SH-SY5Y (cell line): Measurements from ENCODE around the gene SLC22A1.

Source experiments
- GATA2 ChIP-seq: IDR thresholded peaks from 2 replicates; pipeline ENCODE4 v1.6.1; 2011; ENCODE audit warnings: mild to moderate bottlenecking, low read depth, low read length
- GATA3 ChIP-seq: IDR thresholded peaks from 2 replicates; pipeline ENCODE4 v1.6.1; 2011; ENCODE audit warnings: low read depth, mild to moderate bottlenecking, low read length, moderate library complexity

The SLC22A1 gene

DNA sequence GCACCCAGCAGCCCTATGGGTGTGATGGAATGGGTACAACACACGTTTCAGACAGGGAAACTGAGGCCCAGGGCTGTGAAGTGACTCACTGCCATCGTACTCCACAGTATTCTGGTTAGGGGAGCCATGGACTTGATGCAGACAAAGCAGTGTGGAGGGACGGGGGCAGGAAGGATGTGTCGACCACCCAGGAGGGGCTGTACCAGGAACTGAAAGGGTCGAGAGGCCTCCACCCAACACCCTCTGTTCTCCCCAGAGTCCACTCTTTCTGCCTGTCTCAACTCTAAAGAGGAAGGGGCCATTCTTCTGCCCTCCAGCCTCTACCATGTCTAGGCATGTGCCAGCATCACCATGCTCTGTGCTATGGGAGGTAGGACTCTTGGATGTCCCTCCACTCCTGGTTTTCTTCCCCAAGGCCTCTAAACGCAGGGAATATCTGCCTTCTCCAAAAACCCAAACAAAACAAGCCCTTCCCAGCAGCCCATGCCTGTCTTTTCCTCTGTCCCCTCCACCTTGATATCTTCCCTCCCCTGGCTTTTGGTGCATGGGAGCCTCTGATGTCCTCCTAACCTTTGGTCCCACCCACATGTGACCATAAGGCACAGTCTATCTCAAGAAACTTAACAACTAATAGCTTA, 7.4 kb downstream of the SLC22A1 start:
- TF ChIP-seq GATA2 (no peak), GATA3 (no peak)

DNA sequence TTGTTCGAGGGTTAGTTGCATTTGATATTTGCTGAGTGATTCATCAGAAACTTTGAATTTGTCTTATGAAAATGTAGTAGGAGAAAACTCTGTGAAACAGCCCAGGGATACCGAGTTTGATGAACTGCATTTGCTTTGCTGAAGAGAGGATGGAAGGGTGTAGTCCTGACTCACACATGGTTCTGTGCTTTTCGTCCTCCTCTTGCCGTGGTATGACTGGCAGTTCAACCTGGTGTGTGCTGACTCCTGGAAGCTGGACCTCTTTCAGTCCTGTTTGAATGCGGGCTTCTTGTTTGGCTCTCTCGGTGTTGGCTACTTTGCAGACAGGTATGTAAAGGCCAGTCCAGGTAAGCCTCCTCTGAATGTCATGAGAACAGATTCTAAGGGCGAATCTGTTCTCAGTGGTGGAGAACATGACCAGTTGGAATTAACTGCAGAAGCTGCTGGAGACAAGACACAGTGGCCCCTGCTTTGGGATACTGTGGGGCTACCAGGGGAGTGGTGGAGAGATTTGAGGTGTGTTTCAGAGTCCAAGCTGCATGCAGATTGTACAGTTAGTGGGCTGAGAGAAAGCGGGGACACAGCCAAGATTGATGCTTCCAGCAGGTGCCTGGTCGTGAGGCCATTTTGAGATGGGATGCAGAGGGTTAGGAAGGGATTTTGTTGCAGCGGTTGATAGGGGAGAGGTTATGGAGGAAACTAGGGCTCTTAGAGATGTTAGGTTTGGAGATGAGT, 8.4 kb downstream of the SLC22A1 start:
- TF ChIP-seq GATA3, result no peak
- no peak for TF ChIP-seq GATA2

DNA sequence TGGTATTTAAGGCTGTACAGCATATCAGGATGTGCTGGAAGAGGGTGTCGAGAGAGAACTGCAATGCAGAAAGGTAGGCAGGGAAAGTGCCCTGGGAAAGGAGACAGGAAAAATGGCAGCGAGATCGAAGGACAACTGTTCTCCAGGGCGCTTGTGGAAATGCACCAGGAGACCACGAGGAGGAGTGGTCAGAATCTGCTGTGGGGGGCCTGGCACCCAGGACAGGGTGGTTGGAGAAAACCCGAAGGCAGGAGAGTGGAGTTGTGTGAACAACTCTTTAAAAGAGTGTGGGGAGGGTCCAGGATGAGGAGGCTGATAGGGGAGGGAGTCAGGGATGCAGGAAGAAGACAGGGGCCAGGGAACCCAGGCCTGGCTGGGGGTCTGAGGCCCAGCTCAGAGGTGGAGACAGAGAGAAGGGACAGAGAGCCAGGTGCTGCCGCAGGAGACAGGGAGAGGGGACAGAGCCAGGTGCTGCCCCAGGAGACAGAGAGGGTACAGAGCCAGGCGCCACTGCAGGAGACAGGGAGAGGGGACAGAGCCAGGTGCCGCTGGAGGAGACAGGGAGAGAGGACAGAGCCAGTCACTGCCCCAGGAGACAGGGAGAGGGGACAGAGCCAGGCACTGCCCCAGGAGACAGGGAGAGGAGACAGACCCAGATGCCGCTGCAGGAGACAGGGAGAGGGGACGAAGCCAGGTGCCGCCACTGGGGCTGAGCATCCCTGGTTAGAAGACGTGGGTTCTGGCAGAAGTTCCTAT, 9.3 kb downstream of the SLC22A1 start:
- TF ChIP-seq GATA2 (no peak), GATA3 (no peak)

DNA sequence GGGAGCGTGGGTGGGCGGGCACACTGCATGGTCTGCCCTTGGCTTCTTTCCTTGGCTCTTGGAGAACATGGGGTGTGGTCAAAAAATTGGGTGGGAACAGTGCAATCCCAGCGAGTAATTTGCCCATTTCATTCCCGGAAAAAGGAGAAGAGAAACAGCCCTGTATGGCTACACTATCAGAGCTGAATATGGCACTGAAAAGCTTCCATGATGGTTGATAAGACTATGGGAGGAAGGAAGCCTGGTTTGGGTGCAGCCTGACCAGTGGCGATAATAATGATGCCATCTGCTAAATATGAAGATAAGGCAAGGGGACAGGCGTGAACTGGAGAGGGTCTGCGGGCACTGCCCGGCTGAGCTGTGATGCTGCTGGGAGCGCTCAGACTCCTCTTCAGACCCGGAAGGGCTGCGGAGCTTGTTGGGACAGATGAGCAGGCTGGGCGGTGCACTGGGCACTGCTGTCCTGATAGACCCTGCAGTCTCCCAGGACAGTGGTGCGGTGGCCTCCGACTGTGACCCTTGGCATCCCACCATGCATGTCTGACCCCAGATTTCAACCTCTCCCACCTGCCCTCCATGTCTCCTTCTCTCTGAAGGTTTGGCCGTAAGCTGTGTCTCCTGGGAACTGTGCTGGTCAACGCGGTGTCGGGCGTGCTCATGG, 10.2 kb downstream of the SLC22A1 start:
- peak; percentile 15; the same call in 1 of the 2 replicates for TF ChIP-seq GATA2
- no peak for TF ChIP-seq GATA3

DNA sequence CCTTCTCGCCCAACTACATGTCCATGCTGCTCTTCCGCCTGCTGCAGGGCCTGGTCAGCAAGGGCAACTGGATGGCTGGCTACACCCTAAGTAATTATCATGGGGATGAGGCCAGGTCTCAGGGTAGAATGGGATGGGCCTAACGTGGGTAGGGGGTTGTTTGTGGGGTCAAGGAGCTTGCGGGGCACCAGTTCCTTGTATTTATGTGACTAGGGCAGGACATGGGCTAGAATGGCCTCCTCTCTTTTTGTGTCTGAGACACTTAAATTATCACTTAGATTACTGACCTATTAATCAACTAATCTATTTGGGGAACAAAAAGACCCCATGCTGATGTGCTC, 10.7 kb downstream of the SLC22A1 start:
- no peak for TF ChIP-seq GATA3
- TF ChIP-seq GATA2, result no peak

DNA sequence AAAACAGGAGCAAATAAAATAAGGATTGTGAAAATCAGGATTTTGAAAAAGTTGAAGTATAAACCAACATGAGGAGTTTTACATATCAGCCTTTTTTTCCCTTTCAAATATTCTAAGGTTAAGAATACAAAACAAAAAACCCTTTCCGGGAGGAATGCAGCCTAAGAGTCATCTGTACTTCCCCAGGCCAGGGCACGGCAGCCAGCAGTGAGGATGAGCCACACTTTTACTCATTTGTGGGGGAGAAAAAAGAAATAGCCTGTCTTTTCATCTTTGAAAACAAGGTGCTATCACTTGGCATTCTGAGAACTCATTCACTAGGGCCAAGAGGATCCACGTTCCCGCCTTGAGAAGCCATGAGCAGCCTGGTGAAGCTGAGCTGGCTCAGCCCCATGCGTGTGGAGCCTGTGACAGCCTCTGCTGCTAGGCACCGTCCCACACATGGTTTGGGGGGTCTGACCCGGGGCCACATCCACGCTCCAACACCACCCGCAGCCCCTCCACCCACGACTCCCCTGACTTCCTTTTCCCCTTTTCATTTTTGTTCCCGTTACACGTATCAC, 11.2 kb downstream of the SLC22A1 start:
- TF ChIP-seq GATA3, result no peak
- no peak for TF ChIP-seq GATA2

DNA sequence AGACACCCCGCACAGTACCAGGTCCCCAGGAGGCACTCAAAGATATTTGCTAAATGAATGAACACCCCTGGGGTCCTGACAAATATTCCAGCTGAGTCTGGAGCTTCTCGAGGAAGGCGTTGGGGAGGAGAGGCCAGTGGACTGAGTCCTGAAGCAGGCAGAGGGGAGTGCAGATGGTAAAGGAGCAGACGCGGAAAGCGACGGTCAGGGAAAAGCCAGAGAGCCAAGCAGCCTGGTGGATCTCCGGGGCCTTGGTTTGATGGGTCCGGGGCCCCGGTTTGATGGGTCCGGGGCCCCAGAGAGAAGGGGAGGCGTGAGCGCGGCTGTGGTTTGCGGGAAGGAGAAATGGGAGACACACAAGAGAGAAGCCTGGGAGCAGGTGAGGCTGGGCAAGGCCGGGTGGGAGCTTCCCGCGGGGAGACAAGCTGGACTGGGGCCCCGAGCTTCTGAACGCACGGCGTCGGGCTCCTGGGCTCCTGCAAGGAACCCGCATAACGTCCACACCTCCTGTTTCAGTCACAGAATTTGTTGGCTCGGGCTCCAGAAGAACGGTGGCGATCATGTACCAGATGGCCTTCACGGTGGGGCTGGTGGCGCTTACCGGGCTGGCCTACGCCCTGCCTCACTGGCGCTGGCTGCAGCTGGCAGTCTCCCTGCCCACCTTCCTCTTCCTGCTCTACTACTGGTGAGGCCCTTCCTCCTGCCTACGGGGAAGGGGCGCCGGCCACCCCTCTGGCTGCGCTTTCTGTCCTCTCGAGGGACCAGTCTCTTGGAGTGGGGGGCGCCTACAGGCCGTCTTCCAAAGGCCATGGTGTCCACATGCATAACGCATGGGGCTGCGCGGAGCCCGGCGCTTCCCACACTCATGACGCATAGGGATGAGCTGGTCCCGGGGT, 12.1 kb downstream of the SLC22A1 start:
- TF ChIP-seq GATA3 (no peak), GATA2 (no peak)

DNA sequence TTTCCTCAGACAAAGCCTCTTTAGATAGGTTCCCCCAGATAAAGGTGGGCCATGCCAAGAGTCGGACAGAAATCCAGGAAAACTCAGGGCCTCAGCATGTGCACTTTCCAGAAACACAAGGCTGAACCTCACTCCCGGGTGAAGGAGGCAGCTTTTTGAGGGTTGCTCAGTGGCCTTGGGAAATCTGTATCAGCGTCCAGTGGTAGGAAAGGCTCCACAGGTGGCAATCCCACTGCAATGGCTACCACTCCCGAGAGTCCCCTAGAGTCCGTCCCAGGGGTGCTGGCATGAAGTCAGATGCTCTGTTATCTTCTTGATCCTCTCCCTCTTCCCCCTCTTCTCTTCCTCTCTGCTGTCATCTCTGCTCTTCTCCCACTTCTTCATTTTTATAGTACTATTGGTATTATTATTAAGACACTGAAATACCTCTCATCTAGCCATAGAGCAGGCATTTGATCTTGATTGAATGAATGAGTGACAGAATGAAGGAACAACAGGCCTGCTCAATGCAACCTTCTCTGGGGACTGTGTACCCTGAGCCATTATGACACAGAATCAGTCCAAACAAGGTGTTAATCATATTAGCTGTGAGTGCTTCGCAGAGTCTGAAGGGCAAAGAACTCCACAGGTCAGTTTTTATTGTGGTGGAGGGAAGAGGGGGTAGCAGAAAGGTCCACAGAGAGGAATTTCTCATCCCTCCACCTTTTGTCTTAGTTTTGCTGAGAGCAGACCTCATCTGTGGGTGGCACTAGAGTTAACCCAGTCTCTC, 13.3 kb downstream of the SLC22A1 start:
- no peak for TF ChIP-seq GATA3
- TF ChIP-seq GATA2, result no peak

DNA sequence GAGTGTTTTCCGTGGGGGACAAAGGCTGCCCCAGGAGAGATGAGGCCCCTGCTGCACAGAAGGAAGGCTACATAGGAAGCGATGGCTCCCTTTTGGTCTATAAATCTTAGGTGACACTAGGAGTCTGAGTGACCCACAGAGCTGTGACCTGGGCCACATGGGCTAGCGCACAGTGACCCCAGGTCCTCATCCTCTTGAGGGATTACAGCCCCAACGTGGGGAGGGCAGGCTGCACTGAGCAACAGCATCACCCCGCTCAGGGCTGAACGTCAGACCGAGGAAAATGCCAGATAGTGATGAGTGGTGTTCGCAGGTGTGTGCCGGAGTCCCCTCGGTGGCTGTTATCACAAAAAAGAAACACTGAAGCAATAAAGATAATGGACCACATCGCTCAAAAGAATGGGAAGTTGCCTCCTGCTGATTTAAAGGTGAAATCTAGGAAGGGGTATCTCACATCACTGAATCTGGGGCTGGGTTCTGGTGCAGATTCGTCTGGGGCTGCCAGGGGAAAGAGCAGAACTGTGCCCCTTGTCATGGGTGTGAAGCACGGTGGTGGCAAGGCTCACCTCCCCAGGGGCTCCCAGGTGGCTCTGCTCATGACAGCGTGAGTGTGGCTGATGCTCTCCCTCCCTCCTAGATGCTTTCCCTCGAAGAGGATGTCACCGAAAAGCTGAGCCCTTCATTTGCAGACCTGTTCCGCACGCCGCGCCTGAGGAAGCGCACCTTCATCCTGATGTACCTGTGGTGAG, 14.5 kb downstream of the SLC22A1 start:
- TF ChIP-seq GATA2 (no peak), GATA3 (no peak)

DNA sequence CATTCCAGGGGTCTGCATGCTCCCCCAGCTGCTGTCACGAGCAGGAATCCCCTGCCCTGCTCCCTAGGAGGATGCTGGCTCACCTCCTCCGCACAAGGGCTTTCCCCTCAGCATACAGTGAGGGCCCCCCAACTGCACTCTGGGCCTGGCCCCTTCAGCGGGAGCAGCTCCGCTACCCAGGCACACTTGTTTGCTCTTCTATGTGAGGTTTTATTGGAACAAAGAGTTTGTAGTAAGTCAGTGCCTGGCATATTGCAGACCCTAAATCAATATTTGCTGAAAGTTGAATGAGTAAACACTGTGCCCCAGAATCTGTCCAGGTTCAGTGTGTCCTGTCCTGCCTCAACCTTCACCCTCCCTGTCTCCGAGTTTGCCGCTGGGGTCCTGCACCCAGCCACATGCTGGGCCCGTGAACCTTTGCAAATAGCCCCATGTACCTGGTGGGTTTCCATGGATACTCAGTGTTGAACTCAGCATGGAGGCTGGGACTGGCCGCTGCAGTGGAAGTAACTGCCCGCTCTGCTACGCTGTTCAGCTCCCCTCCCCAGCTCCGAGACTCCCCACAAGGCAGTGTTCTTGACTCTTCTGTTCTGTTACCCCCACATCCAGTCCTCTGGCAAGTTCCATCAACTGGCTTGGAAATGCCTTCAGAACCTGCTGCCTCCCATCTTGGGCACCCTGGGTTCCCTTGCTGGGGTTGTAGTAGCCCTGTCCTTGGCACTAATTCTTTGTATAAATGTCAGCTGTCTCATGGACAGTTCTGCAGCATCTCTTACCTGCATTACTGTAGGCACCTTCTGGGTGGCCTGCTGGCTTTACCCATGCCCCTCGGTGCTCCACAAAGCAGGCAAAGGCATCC, 15.7 kb downstream of the SLC22A1 start:
- TF ChIP-seq GATA3 (no peak), GATA2 (no peak)

DNA sequence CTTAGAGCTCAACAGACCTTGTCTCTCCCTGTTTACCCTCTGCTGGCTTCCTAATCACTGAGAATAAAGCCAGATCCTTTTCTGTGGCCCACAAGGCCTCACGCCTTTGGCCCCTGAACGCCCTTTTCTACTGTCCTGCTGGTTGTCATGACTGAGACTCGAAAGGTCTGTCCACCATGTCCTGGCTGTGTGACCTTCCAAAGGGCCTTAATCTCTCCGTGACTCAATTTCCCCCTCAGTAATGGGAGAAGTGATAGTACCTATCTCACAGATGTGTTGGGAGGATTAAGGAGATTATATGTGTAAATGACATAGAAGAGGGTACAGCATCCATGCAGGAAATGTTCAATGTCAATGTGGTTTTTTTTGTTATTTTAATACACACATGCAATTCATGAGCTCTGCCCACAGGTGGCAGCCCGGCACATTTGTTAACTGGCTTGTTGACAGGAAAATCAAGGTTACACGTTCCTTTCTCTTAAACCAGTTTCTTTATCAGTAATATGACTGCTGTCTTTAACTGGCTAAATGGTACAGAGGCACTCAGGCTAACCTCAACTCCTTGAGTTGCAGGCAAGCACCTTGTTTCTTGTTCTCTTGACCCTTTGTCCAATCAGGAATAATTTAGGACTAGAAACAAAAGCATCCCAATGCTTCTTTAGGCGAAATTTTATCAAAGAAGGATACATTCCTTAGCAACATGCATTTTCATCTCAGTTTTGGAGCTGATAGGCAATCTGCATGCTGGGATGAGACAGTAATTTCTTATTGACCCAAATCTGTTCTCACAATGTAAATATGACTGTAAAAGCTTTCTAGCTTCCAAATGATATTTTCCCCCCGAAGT, 16.6 kb downstream of the SLC22A1 start:
- TF ChIP-seq GATA2 (no peak), GATA3 (no peak)
